Loucy (cell line): ENCODE measurements around the gene BCL2L13.

ENCODE experiments used
- H2AFZ ChIP-seq: fragments of 200-600 bp; sonication (generic); 2 replicates; pipeline ENCODE4 v1.6.0; 2016; ENCODE audit warnings: antibody characterized with exemption, mild to moderate bottlenecking, low read length, moderate library complexity
- H3F3A ChIP-seq: fragments of 200-600 bp; 2 replicates; pipeline ENCODE4 v1.6.0; 2016; ENCODE audit warnings: antibody characterized with exemption, low read depth, mild to moderate bottlenecking
- H3K27me3 ChIP-seq: fragments of 200-600 bp; sonication (generic); 2 replicates; pipeline ENCODE4 v1.6.1; 2014; ENCODE audit warnings: low read length, mild to moderate bottlenecking; ENCODE audit not compliant: insufficient read depth, poor library complexity, severe bottlenecking
- H3K36me3 ChIP-seq: fragments of 200-600 bp; sonication (generic); 2 replicates; pipeline ENCODE4 v1.6.1; 2016; ENCODE audit warnings: low read length; ENCODE audit not compliant: insufficient read depth
- H3K4me1 ChIP-seq: fragments of 200-600 bp; sonication (generic); 2 replicates; pipeline ENCODE4 v1.5.1; 2014; ENCODE audit warnings: low read length, mild to moderate bottlenecking; ENCODE audit not compliant: insufficient read depth, poor library complexity, severe bottlenecking
- H3K4me2 ChIP-seq: fragments of 200-600 bp; sonication (generic); 2 replicates; pipeline ENCODE4 v1.6.0; 2014; ENCODE audit warnings: antibody characterized with exemption, low read length, low read depth, mild to moderate bottlenecking; ENCODE audit not compliant: poor library complexity, severe bottlenecking
- H3K4me3 ChIP-seq: fragments of 200-600 bp; sonication (generic); 2 replicates; pipeline ENCODE4 v1.5.1; 2014; ENCODE audit warnings: low read length, mild to moderate bottlenecking, mixed read lengths; ENCODE audit not compliant: poor library complexity, severe bottlenecking
- H3K79me2 ChIP-seq: fragments of 200-600 bp; sonication (generic); 2 replicates; pipeline ENCODE4 v1.6.1; 2014; ENCODE audit warnings: low read length; ENCODE audit not compliant: insufficient read depth
- H3K9ac ChIP-seq: fragments of 200-600 bp; sonication (generic); 2 replicates; pipeline ENCODE4 v1.6.0; 2014; ENCODE audit warnings: mild to moderate bottlenecking, low read depth, low read length, moderate library complexity; ENCODE audit not compliant: poor library complexity, severe bottlenecking
- H3K9me2 ChIP-seq: fragments of 200-600 bp; sonication (generic); replicated peaks from 2 replicates; pipeline ENCODE4 v1.6.1; 2016; ENCODE audit warnings: low read depth, low read length, mixed read lengths
- H3K9me3 ChIP-seq: fragments of 200-600 bp; sonication (generic); 2 replicates; pipeline ENCODE4 v1.6.1; 2014; ENCODE audit warnings: mild to moderate bottlenecking, antibody characterized with exemption, low read length, low read depth; ENCODE audit not compliant: insufficient read depth
- H4K20me1 ChIP-seq: fragments of 200-600 bp; sonication (generic); 2 replicates; pipeline ENCODE4 v1.6.0; 2014; ENCODE audit warnings: antibody characterized with exemption, low read length, mild to moderate bottlenecking; ENCODE audit not compliant: insufficient read depth, poor library complexity, severe bottlenecking
- CTCF ChIP-seq: fragments of 200-600 bp; sonication (generic); conservative IDR thresholded peaks from 2 replicates; pipeline ENCODE4 v1.5.1; 2014; ENCODE audit warnings: mild to moderate bottlenecking, antibody characterized with exemption, low read length
- EZH2phosphoT487 ChIP-seq: fragments of 200-600 bp; IDR thresholded peaks from 2 replicates; pipeline ENCODE4 v1.6.1; 2018; ENCODE audit warnings: antibody characterized with exemption, mild to moderate bottlenecking, moderate library complexity, borderline replicate concordance

BCL2L13 gene

GRCh38 chr22:17770180-17771077 is 131.9 kb downstream of the BCL2L13 start:
- Histone ChIP-seq H2AFZ (no peak overlapping the region), H3K4me3 (peak overlapping the region; percentile 45), H3K4me2 (peak overlapping the region; percentile 94), H3K9ac (peak overlapping the region; percentile 29), H3K27me3 (no peaks in the 10 kb centered on the region), H3K9me2 (no peaks in the 10 kb centered on the region), H3K4me1 (peaks cover 62% of the 10 kb centered on the region), H3F3A (no peaks in the 10 kb centered on the region; the same call in 1 of the 2 replicates), H3K9me3 (no peaks in the 10 kb centered on the region), H3K36me3 (no peaks in the 10 kb centered on the region), H3K79me2 (peaks cover 95% of the 10 kb centered on the region), H4K20me1 (peaks cover 57% of the 10 kb centered on the region)
- TF ChIP-seq EZH2phosphoT487 (no peak), CTCF (no peak)

GRCh38 chr22:17772249-17772957 is 133.8 kb downstream of the BCL2L13 start:
- Histone ChIP-seq H3K4me2 (peak overlapping the region; percentile 94), H2AFZ (no peak overlapping the region), H3K36me3 (no peaks in the 10 kb centered on the region), H3K9ac (peak overlapping the region; percentile 95), H3K9me2 (no peaks in the 10 kb centered on the region), H3F3A (no peaks in the 10 kb centered on the region; the same call in 1 of the 2 replicates), H3K79me2 (peaks cover 90% of the 10 kb centered on the region), H3K4me1 (peaks cover 73% of the 10 kb centered on the region), H3K4me3 (peak overlapping the region; percentile 79), H3K9me3 (no peaks in the 10 kb centered on the region), H4K20me1 (peaks cover 48% of the 10 kb centered on the region), H3K27me3 (no peaks in the 10 kb centered on the region)
- no peak for TF ChIP-seq CTCF
- TF ChIP-seq EZH2phosphoT487 = no peak

GRCh38 chr22:17772958-17773605 is 134.5 kb downstream of the BCL2L13 start:
- no peak overlapping the region for H2AFZ ChIP-seq
- H3K4me3 ChIP-seq = peak overlapping the region; percentile 79
- no peaks in the 10 kb centered on the region; the same call in 1 of the 2 replicates for H3F3A ChIP-seq
- peaks cover 90% of the 10 kb centered on the region for H3K79me2 ChIP-seq
- TF ChIP-seq CTCF (no peak), EZH2phosphoT487 (no peak)
- no peaks in the 10 kb centered on the region for H3K9me3 ChIP-seq
- H3K36me3 ChIP-seq = no peaks in the 10 kb centered on the region
- peaks cover 46% of the 10 kb centered on the region for H4K20me1 ChIP-seq
- peaks cover 67% of the 10 kb centered on the region for H3K4me1 ChIP-seq
- H3K9ac ChIP-seq = peak overlapping the region; percentile 95
- no peaks in the 10 kb centered on the region for H3K9me2 ChIP-seq
- no peaks in the 10 kb centered on the region for H3K27me3 ChIP-seq
- H3K4me2 ChIP-seq = peak overlapping the region; percentile 94
